GM12892 (cell line): ENCODE measurements around the gene COL15A1.

Experiments used
- POLR2AphosphoS5 ChIP-seq: IDR thresholded peaks from 2 replicates; pipeline ENCODE4 v1.6.1; 2011; ENCODE audit warnings: low read depth, low read length, control low read depth
- TAF1 ChIP-seq: IDR thresholded peaks from 2 replicates; pipeline ENCODE4 v1.6.1; 2011; ENCODE audit warnings: low read depth, mild to moderate bottlenecking, control low read depth, low read length, borderline replicate concordance

- no peak for TF ChIP-seq POLR2AphosphoS5
- TF ChIP-seq TAF1: no peak
Observed at GRCh38 chr9:99095565-99095964, 151.9 kb downstream of the COL15A1 start.
